LNCAP (cell line): ENCODE results near the gene APOBEC3G.
A peak's percentile ranks its signal among the peaks of the same experiment; 100 is the strongest.

Experiments used
- TF ChIP-seq, protein P1 (sequence below): fragments of 450-650 bp; IDR thresholded peaks from 2 replicates; pipeline ENCODE4 v1.5.1; 2017; ENCODE audit warnings: mild to moderate bottlenecking

Gene APOBEC3G

DNA sequence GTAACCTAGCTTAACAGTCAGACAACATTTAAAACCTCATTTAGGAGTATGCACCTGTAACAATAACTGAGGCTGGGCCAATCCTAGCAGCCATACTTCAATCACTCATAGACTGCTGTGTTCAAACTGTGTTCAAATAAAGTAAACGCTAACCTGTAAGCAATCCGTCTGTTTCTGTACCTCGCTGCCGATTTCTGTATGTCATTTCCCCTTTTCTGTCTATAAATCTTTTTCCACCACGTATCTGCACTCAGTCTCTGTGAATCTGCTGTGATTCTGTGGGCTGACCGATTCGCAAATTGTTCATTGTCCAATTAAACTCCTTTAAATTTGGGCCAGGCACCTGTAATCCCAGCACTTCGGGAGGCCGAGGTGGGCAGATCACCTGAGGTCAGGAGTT is 32.3 kb downstream of the APOBEC3G start:
- TF ChIP-seq, protein P1, sequence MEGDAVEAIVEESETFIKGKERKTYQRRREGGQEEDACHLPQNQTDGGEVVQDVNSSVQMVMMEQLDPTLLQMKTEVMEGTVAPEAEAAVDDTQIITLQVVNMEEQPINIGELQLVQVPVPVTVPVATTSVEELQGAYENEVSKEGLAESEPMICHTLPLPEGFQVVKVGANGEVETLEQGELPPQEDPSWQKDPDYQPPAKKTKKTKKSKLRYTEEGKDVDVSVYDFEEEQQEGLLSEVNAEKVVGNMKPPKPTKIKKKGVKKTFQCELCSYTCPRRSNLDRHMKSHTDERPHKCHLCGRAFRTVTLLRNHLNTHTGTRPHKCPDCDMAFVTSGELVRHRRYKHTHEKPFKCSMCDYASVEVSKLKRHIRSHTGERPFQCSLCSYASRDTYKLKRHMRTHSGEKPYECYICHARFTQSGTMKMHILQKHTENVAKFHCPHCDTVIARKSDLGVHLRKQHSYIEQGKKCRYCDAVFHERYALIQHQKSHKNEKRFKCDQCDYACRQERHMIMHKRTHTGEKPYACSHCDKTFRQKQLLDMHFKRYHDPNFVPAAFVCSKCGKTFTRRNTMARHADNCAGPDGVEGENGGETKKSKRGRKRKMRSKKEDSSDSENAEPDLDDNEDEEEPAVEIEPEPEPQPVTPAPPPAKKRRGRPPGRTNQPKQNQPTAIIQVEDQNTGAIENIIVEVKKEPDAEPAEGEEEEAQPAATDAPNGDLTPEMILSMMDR: no peak

- TF ChIP-seq, protein P1: no peak
These were observed 33.8 kb downstream of the APOBEC3G start for GRCh38 chr22:39110631-39111561.

- TF ChIP-seq, protein P1: no peak
These were observed 37.0 kb downstream of the APOBEC3G start for GRCh38 chr22:39114112-39114511.

- TF ChIP-seq, protein P1: no peak
These were observed 38.5 kb downstream of the APOBEC3G start for GRCh38 chr22:39115570-39115969.

GRCh38 chr22:39115977-39116621 is 39.0 kb downstream of the APOBEC3G start:
- TF ChIP-seq, protein P1: no peak

DNA sequence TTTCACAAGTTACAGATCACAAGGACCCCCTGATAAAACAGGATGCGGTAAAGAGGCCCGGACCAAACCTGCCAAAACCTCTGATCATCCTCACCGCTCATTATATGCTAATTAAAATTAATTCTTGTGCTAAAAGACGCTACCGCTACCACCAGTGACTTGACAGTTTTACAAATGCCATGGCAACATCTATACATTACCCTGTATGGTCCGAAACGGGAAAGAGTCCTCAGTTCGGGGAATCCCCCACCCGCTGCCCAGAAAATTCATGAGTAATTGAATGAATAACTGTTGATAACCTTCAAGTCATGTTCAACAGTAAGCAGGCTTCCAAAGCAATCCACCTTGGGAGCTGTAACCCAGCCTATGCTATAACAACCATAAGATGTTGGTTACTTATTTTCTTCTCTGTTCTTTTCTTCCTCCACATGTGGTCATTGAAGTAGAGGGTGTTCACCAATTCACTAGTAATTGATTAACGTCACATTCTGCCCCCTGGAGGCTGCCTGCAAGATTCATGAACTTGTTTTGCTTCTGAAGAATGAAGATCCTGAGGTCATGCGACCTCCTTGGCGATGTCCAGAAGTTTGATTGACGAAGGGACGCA is 40.6 kb downstream of the APOBEC3G start:
- TF ChIP-seq, protein P1: peak; percentile 51; the same call in 1 of the 2 replicates

DNA sequence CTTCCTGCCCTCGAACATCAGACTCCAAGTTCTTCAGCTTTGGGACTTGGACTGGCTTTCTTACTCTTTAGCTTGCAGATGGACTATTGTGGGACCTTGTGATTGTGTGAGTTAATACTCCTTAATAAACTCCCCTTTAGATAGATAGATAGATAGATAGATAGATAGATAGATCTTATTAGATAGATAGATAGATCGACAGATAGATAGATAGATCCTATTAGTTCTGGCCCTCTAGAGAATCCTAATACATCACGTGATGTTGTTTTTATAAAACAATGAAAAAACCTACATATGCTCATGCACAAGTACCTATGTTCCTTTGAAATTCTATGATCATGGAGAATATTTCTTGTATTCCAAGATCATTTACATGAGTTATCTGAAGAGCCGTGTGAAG is 43.9 kb downstream of the APOBEC3G start:
- TF ChIP-seq, protein P1: no peak
